ENCODE results near the gene KCNJ11.
A peak's percentile ranks its signal among the peaks of the same experiment; 100 is the strongest.

The KCNJ11 gene

GRCh38 chr11:17389957-17390649 is 1.6 kb upstream of the KCNJ11 start:
- DNase-seq = no peak

DNA sequence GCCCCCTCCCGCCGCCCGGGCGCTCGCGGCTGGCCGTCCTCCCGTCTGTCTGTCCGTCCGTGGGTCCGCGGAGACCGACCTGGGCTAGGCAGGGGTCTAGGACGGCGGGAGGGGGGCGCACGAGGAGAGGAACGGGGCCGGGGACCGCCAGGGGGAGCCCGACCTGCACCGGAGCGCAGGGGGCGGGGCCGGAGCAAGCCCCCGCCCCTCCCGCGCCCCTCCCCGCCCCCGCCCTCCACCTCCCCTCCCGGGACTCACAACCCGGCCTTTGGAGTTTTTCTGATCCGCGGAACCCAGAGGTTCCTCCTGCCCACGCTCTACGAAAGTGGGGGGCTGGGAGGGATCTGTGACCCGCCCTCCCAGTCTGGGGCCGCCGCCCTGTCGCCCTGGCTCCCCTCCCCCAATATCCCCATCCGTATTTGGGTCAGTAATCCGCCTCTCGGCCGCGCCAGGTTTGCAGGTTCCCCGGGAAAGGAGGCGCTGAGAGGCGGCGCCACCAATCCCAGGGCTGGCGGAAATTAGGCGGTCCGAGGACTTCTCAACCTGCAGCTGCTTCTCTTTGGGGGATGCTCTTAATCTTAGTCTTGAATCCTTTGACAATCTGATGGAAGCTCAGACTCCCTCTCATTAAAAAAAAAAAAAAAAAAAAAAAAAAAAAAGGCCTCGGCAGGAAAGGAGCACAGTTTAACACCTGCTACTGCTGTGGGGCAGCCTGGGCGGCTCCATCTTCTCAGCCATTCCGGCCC is 925 bp upstream of the KCNJ11 start:
- peak; percentile 32 for DNase-seq

GRCh38 chr11:17387811-17388210 is 648 bp downstream of the KCNJ11 start:
- DNase-seq = no peak

DNA sequence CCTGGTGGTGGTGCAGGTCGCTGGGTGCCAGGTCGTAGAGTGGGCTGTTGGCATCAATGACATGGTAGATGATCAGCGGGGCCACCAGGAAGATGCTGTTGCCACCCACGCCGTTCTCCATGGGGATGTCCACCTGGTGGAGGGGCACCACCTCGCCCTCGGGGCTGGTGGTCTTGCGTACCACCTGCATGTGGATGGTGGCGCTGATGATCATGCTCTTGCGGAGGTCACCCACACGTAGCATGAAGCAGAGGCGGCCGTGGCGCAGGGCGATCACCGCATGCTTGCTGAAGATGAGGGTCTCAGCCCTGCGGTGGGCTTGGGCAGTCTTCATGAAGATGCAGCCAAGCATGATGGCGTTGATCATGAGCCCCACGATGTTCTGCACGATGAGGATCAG is 1.2 kb downstream of the KCNJ11 start:
- no peak for DNase-seq

DNA sequence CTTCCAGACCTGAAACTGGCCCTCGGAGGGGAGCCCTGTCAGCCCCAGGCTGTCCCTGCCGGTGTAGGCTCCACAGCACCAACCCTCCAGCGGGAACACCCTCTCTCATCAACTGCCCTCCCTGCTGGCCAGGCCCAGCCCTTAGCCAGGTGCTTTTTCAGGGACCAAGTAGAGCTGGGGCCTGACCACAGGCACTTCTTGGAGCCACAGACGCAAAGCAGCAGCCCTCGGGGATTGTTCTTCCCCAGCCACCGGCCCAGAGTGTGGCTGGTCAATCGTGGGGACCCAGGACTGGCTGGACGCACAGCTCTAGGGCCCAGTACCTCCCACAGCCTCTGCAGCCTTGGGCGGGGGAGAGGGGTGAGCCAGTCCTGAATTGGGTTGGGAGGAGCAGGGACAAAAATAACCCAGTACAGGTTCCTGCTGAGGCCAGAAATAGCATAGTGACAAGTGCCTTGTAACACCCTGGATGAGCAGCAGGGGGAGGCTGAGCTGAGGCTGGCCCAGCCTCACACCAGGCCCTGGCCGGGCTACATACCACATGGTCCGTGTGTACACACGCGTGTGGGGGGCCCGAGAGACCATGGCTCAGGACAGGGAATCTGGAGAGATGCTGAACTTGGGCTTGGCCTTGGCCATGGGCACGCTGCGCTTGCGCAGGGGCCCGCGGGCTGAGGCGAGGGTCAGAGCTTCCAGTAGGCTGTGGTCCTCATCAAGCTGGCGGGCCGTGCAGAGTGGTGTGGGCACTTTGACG is 2.0 kb downstream of the KCNJ11 start:
- DNase-seq = peak; percentile 15

DNA sequence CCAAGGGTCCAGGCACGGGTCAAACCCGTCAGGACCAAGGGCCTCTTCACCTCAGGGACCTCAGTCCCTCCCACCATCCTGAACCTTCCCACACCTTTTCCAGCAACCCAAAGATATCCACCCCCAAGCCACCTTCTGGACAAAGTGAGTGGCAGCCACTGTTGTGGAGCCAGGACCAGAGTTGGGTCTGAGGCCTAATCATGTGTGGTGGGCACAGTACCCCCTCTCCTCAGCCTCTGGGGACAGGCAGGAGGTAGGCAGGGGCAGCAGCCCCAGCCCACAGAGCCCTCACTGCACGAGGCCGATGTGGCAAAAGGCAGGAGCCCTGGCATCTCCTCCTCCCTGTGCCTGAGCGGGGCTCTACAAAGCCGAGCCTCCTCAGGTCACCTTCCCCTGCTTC is 2.5 kb downstream of the KCNJ11 start:
- DNase-seq = no peak

- no peak for DNase-seq
Observed at GRCh38 chr11:17385492-17385891, 3.0 kb downstream of the KCNJ11 start.

GRCh38 chr11:17384002-17384511 is 4.4 kb downstream of the KCNJ11 start:
- peak; percentile 81 for DNase-seq

- no peak for DNase-seq
Observed at GRCh38 chr11:17383461-17383860, 5.0 kb downstream of the KCNJ11 start.

DNA sequence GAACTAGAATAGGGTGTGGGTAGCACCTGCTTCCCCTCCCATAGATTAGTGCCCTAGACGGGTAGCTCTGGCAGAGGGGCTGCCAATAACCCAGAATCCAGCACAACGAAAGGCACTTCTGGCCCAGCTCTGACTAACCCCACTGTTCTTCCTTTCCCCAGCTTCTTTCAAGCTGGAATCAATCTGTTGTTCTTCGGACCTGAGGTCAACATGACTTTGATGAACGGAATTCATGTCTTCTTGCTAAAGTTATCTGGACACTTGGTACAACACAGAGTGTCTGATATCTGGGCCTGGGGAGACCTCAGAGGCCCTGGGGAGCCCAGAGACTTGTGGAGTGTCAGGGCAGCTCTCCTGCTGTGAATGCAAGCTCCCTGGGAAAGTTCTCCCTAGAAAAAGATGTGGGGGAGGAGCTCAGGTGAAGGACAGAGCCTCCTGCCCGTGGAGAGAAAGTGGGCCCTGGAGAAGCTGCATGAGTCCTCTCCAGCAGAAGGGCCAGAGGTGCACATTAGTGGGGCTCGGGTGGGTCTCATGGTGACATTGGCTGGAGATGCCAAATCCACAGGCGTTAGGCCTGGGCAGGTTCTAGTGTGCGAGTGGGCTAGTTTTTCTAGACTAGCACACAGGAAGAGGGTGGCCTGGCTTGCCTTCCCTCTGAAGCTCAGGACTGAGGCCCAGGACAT is 6.3 kb downstream of the KCNJ11 start:
- no peak for DNase-seq

GRCh38 chr11:17381156-17381555 is 7.3 kb downstream of the KCNJ11 start:
- peak; percentile 12 for DNase-seq

GRCh38 chr11:17379383-17380180 is 8.9 kb downstream of the KCNJ11 start:
- no peak for DNase-seq

- no peak for DNase-seq
Observed at GRCh38 chr11:17378655-17379054, 9.8 kb downstream of the KCNJ11 start.

DNA sequence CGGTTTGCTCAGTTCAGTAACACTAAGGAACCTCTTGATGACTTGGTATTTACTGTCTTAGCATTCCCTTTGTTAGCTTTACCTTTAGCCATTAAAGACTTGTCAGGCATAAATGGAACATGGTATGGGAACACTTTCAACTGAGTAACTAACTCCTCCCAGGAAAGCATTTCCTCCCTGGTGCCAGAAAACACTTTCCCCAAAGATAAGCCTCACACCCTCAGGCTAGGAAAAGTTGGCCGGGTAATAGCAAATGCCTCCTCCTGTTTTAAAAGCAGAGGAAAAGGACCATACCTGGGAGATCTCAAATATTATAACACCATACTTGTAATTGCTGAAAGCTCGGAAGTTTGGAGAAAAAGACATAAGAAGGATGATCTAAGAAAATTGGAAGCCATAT is 12.0 kb downstream of the KCNJ11 start:
- no peak for DNase-seq

- DNase-seq = no peak
Observed at GRCh38 chr11:17375547-17375946, 12.9 kb downstream of the KCNJ11 start.

GRCh38 chr11:17371614-17372013 is 16.8 kb downstream of the KCNJ11 start:
- peak; percentile 23 for DNase-seq

GRCh38 chr11:17369684-17370243 is 18.7 kb downstream of the KCNJ11 start:
- no peak for DNase-seq

GRCh38 chr11:17369094-17369493 is 19.4 kb downstream of the KCNJ11 start:
- DNase-seq = no peak

- DNase-seq = no peak
Observed at GRCh38 chr11:17368551-17368950, 19.9 kb downstream of the KCNJ11 start.

- no peak for DNase-seq
Observed at GRCh38 chr11:17366495-17366894, 22.0 kb downstream of the KCNJ11 start.

GRCh38 chr11:17354601-17354991 is 33.9 kb downstream of the KCNJ11 start:
- peak; percentile 73 for DNase-seq

Data from fibroblast of skin of scalp (primary cell).